K562 (cell line): Measurements from ENCODE around the gene MEGF9. TPM values are rescaled to one million over a fixed set of nuclear protein-coding genes. Genes with fewer than 3 reads are reported as not detected.

Source experiments
- CBFA2T2 ChIP-seq: fragments of 450-650 bp; conservative IDR thresholded peaks from 2 replicates; pipeline ENCODE4 v1.6.1; 2017; ENCODE audit warnings: mild to moderate bottlenecking
- DEAF1 ChIP-seq: fragments of 450-650 bp; formaldehyde crosslinking; IDR thresholded peaks from 2 replicates; pipeline ENCODE4 v1.4.0; 2020; ENCODE audit warnings: mild to moderate bottlenecking, moderate library complexity
- GMEB1 ChIP-seq: fragments of 250-450 bp; sonication (Bioruptor Pico); IDR thresholded peaks from 2 replicates; pipeline ENCODE4 v1.4.0; 2020; ENCODE audit warnings: mild to moderate bottlenecking
- MEF2D ChIP-seq: conservative IDR thresholded peaks from 2 replicates; pipeline ENCODE4 v1.6.1; 2016; ENCODE audit warnings: low read depth, missing genetic modification characterization, missing compliant biosample characterization
- MYBL2 ChIP-seq, 2 experiments: fragments of 450-650 bp in 1 of 2; sonication (generic) in 1 of 2; formaldehyde crosslinking in 1 of 2; IDR thresholded peaks; 2 replicates each; pipeline versions ENCODE4 v1.6.1 to v1.8.1; 2017 to 2022; ENCODE audit warnings: borderline replicate concordance in 1 of 2, inconsistent platforms in 1 of 2, low read depth in 1 of 2, mild to moderate bottlenecking in 1 of 2, missing genetic modification reagents in 1 of 2, moderate library complexity in 1 of 2
- RERE ChIP-seq: sonication (generic); formaldehyde crosslinking; IDR thresholded peaks from 2 replicates; pipeline ENCODE4 v1.8.0; 2023; ENCODE audit warnings: missing genetic modification reagents, mild to moderate bottlenecking, borderline replicate concordance
- RFX7 ChIP-seq: fragments of 250-450 bp; sonication (Bioruptor Pico); IDR thresholded peaks from 2 replicates; pipeline ENCODE4 v1.5.1; 2021; ENCODE audit warnings: mild to moderate bottlenecking
- SMAD1 ChIP-seq: fragments of 150-350 bp; IDR thresholded peaks from 2 replicates; pipeline ENCODE4 v1.6.1; 2014; ENCODE audit warnings: low read length, low read depth; ENCODE audit not compliant: partially characterized antibody
- U2AF1 ChIP-seq: fragments of 200-400 bp; formaldehyde crosslinking; optimal IDR thresholded peaks from 2 replicates; pipeline ENCODE3; 2017; ENCODE audit warnings: mild to moderate bottlenecking, low read depth, low read length, moderate library complexity
- ZNF165 ChIP-seq: fragments of 250-450 bp; sonication (Bioruptor Pico); IDR thresholded peaks from 2 replicates; pipeline ENCODE4 v1.4.0; 2020; ENCODE audit warnings: borderline replicate concordance
- ZNF184 ChIP-seq: sonication (generic); formaldehyde crosslinking; IDR thresholded peaks from 2 replicates; pipeline ENCODE4 v1.5.0; 2020; ENCODE audit warnings: missing genetic modification reagents
- polyA plus RNA-seq, 8 experiments: library from polyadenylated mRNA; depleted of rRNA in 4 of 8; stranded (reverse) in 5 of 8; unstranded in 3 of 8; fragments of >200 nt; fragmentation: Nextera tagmentation in 2 of 8; fragmentation: Illumina TruSeq in 1 of 8; extraction: Ambion mirVana in 2 of 8; extraction: Trizol in 1 of 8; gene quantifications; 2 replicates each; pipeline versions ENCODE4 v1.2.1 to v1.2.3, GENCODE V29; 2011 to 2014; ENCODE audit warnings: inconsistent platforms in 1 of 8, missing spikeins in 1 of 8
- total RNA-seq, 7 experiments: library from RNA; depleted of rRNA in 6 of 7; stranded (reverse); fragments of >200 nt in 6 of 7; fragmentation: Illumina TruSeq in 2 of 7; extraction: Trizol in 2 of 7; gene quantifications; 2 replicates each; pipeline versions ENCODE4 v1.2.1 to v1.2.3, GENCODE V29; 2011 to 2021; ENCODE audit warnings: low replicate concordance in 1 of 7

Gene MEGF9
- total and polyA plus RNA-seq, 9 of the 15 experiments (the other 6 are each of a cell fraction or from before 2014, with no cell fraction given) = 2.1 to 6.2 (median 3.8) TPM

- no peak for TF ChIP-seq RERE
- no peak for TF ChIP-seq CBFA2T2
- TF ChIP-seq DEAF1 (CRISPR knock-in tag) = peak; percentile 45; the same call in 1 of the 2 replicates
- no peak for TF ChIP-seq RFX7
- TF ChIP-seq SMAD1 = no peak
- TF ChIP-seq ZNF165 (CRISPR knock-in tag) = no peak
- TF ChIP-seq MEF2D (tag) = peak; percentile 88; the same call in 1 of the 2 replicates
- TF ChIP-seq GMEB1 (CRISPR knock-in tag) = peak; percentile 96
- TF ChIP-seq U2AF1 = no peak
- peak; percentile 99 for TF ChIP-seq MYBL2 (IDR thresholded peaks at IDR 0.05; ENCODE audit: low read depth)
- no peak for TF ChIP-seq MYBL2 (CRISPR knock-in tag; IDR thresholded peaks at IDR 0.05; ENCODE audit: borderline replicate concordance)
- TF ChIP-seq ZNF184 (CRISPR knock-in tag) = no peak
- TF ChIP-seq, all 486 proteins: peak for 179
Measured at GRCh38 chr9:120580051-120580896, 134.0 kb downstream of the MEGF9 start, which contains the start of gene CDK5RAP2 (continued).
